HepG2 (cell line): ENCODE results near the gene EHD1. TPM values are rescaled to one million over a fixed set of nuclear protein-coding genes. Genes with fewer than 3 reads are reported as not detected.
A peak's percentile ranks its signal among the peaks of the same experiment; 100 is the strongest.

ENCODE experiments used
- ARNT2 ChIP-seq: sonication (generic); formaldehyde crosslinking; IDR thresholded peaks from 2 replicates; pipeline ENCODE4 v1.8.0; 2022; ENCODE audit warnings: mild to moderate bottlenecking, low read depth, missing genetic modification reagents, moderate library complexity
- CBX5 ChIP-seq: sonication (generic); formaldehyde crosslinking; IDR thresholded peaks from 2 replicates; pipeline ENCODE4 v1.4.0; 2020; ENCODE audit warnings: missing genetic modification reagents, borderline replicate concordance
- CREM ChIP-seq, 2 experiments: sonication (generic) in 1 of 2; formaldehyde crosslinking in 1 of 2; IDR thresholded peaks; 2 replicates each; pipeline versions ENCODE4 v1.4.0 to v1.6.1; 2016 to 2020; ENCODE audit warnings: antibody characterized with exemption in 1 of 2, mild to moderate bottlenecking in 1 of 2, missing genetic modification reagents in 1 of 2
- NR2F6 ChIP-seq, 2 experiments: IDR thresholded peaks; 2 replicates each; pipeline ENCODE4 v1.6.1; 2016; ENCODE audit warnings: antibody characterized with exemption in 1 of 2, mild to moderate bottlenecking in 1 of 2
- SATB2 ChIP-seq: sonication (generic); formaldehyde crosslinking; IDR thresholded peaks from 2 replicates; pipeline ENCODE4 v1.5.0; 2020; ENCODE audit warnings: missing genetic modification reagents
- SIX1 ChIP-seq: sonication (generic); formaldehyde crosslinking; IDR thresholded peaks from 2 replicates; pipeline ENCODE4 v1.4.0; 2020; ENCODE audit warnings: missing genetic modification reagents, borderline replicate concordance
- SNAI1 ChIP-seq: sonication (generic); formaldehyde crosslinking; IDR thresholded peaks from 2 replicates; pipeline ENCODE4 v1.5.0; 2020; ENCODE audit warnings: mild to moderate bottlenecking, missing genetic modification reagents, borderline replicate concordance
- TEAD3 ChIP-seq: optimal IDR thresholded peaks from 2 replicates; pipeline ENCODE3; 2016; ENCODE audit warnings: borderline replicate concordance
- TOPORS ChIP-seq: sonication (generic); formaldehyde crosslinking; IDR thresholded peaks from 2 replicates; pipeline ENCODE4 v1.8.0; 2023; ENCODE audit warnings: mild to moderate bottlenecking, missing genetic modification reagents
- YEATS2 ChIP-seq: sonication (generic); formaldehyde crosslinking; IDR thresholded peaks from 2 replicates; pipeline ENCODE4 v1.4.0; 2020; ENCODE audit warnings: missing genetic modification reagents, borderline replicate concordance
- ZFP90 ChIP-seq: sonication (generic); formaldehyde crosslinking; IDR thresholded peaks from 2 replicates; pipeline ENCODE4 v1.8.0; 2022; ENCODE audit warnings: missing genetic modification reagents, mild to moderate bottlenecking, inconsistent platforms, borderline replicate concordance
- ZNF331 ChIP-seq: sonication (generic); formaldehyde crosslinking; IDR thresholded peaks from 2 replicates; pipeline ENCODE4 v1.4.0; 2020; ENCODE audit warnings: missing genetic modification reagents
- ZNF589 ChIP-seq: sonication (generic); formaldehyde crosslinking; conservative IDR thresholded peaks from 2 replicates; pipeline ENCODE4 v1.8.0; 2022; ENCODE audit warnings: mild to moderate bottlenecking, moderate library complexity, missing genetic modification reagents
- ZNF773 ChIP-seq: sonication (generic); formaldehyde crosslinking; IDR thresholded peaks from 2 replicates; pipeline ENCODE4 v1.4.0; 2020; ENCODE audit warnings: missing genetic modification reagents, borderline replicate concordance
- ZNF891 ChIP-seq: sonication (generic); formaldehyde crosslinking; IDR thresholded peaks from 2 replicates; pipeline ENCODE4 v1.5.0; 2020; ENCODE audit warnings: mild to moderate bottlenecking, missing genetic modification reagents
- ZSCAN21 ChIP-seq: sonication (generic); formaldehyde crosslinking; IDR thresholded peaks from 2 replicates; pipeline ENCODE4 v1.8.0; 2022; ENCODE audit warnings: mild to moderate bottlenecking, missing genetic modification reagents, moderate library complexity, borderline replicate concordance
- polyA plus RNA-seq, 8 experiments: library from polyadenylated mRNA; depleted of rRNA in 3 of 8; stranded (reverse) in 7 of 8; unstranded in 1 of 8; fragments of >200 nt; fragmentation: Illumina TruSeq in 4 of 8; extraction: Trizol in 4 of 8; gene quantifications; 2 replicates each; pipeline versions ENCODE4 v1.2.1 to v1.2.3, GENCODE V29; 2011 to 2016; ENCODE audit warnings: low read depth in 4 of 8, missing spikeins in 1 of 8, mixed read lengths in 1 of 8; ENCODE audit not compliant: insufficient read depth in 1 of 8
- total RNA-seq, 5 experiments: library from RNA; depleted of rRNA; stranded (reverse); fragments of >200 nt; fragmentation: Illumina TruSeq; extraction: Trizol; gene quantifications; 2 replicates each; pipeline ENCODE4 v1.2.3, GENCODE V29; 2016; ENCODE audit warnings: low read depth in 1 of 5
- TF ChIP-seq, protein P1 (sequence below): sonication (generic); formaldehyde crosslinking; IDR thresholded peaks from 2 replicates; pipeline ENCODE4 v1.8.1; 2023; ENCODE audit warnings: mild to moderate bottlenecking, missing genetic modification reagents
- TF ChIP-seq, protein P2 (sequence below): sonication (generic); formaldehyde crosslinking; IDR thresholded peaks from 2 replicates; pipeline ENCODE4 v1.4.0; 2020; ENCODE audit warnings: mild to moderate bottlenecking, low read depth, missing genetic modification reagents
- TF ChIP-seq, protein P3 (sequence below): sonication (generic); formaldehyde crosslinking; IDR thresholded peaks from 2 replicates; pipeline ENCODE4 v1.4.0; 2020; ENCODE audit warnings: missing genetic modification reagents
- TF ChIP-seq, protein P4 (sequence below): sonication (generic); formaldehyde crosslinking; IDR thresholded peaks from 2 replicates; pipeline ENCODE4 v1.4.0; 2020; ENCODE audit warnings: mild to moderate bottlenecking, missing genetic modification reagents
- TF ChIP-seq, protein P5 (sequence below): sonication (generic); formaldehyde crosslinking; IDR thresholded peaks from 2 replicates; pipeline ENCODE4 v1.4.0; 2020; ENCODE audit warnings: missing genetic modification reagents

EHD1 gene
- total and polyA plus RNA-seq, 2 of the 13 experiments (the other 11 are each of a cell fraction or from before 2014, with no cell fraction given) = 23.6 to 26.6 TPM

DNA sequence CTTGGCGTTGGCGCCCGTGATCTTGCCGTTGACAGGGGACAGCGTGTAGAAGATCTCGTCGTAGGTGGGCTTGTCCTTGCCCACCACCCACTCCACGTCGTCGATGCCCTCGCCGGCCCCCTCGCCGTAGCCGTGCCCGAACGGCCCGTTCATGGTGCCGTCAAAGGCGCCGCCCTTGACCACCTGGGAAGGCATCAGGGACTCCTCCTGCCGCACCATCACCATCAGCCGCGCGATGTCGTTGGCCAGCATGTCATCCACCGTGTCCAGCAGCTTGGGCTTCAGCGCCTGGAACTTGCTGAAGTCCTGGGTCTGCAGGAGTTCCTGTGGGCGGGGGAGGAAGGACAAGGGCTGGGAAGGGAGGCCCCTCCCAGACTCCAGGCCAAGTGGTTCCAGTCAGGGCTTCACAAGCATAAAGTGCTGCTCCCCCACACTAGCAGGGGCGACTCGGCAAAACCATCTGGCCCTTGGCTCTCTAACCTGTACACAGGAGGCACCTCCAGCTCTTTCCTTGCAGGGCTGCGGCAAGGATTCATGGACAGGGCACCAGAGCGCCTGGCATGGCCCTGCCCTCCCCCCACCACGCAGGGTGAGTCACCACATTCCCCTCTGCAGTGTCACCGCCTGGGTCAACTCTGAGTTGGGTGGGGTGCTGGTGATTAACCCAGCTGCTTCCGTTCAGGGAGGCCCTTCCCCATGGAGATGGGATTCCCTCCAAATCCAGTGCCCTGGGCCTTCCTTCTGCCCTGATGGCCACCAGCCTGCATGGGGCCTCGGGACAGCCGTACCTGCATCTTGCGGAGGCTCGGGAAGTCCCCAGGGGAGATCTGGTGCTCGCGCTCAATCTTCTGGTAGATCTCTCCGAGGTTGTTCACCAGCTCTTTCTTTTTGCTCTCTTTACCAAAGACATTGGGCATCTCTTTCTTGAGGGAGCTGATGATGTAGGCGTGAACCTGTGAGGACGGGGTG, 23.6 kb downstream of the EHD1 start (continued):
- no peak for TF ChIP-seq ZNF589
- no peak for TF ChIP-seq SATB2
- no peak for TF ChIP-seq CREM (IDR thresholded peaks at IDR 0.05)
- TF ChIP-seq CREM (CRISPR knock-in tag; IDR thresholded peaks at IDR 0.05) = no peak
- no peak for TF ChIP-seq ZNF331 (CRISPR knock-in tag)
- TF ChIP-seq, protein P1, sequence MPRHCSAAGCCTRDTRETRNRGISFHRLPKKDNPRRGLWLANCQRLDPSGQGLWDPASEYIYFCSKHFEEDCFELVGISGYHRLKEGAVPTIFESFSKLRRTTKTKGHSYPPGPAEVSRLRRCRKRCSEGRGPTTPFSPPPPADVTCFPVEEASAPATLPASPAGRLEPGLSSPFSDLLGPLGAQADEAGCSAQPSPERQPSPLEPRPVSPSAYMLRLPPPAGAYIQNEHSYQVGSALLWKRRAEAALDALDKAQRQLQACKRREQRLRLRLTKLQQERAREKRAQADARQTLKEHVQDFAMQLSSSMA (CRISPR knock-in tag) = no peak
- no peak for TF ChIP-seq ZFP90 (CRISPR knock-in tag)
- TF ChIP-seq, protein P2, sequence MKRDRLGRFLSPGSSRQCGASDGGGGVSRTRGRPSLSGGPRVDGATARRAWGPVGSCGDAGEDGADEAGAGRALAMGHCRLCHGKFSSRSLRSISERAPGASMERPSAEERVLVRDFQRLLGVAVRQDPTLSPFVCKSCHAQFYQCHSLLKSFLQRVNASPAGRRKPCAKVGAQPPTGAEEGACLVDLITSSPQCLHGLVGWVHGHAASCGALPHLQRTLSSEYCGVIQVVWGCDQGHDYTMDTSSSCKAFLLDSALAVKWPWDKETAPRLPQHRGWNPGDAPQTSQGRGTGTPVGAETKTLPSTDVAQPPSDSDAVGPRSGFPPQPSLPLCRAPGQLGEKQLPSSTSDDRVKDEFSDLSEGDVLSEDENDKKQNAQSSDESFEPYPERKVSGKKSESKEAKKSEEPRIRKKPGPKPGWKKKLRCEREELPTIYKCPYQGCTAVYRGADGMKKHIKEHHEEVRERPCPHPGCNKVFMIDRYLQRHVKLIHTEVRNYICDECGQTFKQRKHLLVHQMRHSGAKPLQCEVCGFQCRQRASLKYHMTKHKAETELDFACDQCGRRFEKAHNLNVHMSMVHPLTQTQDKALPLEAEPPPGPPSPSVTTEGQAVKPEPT (CRISPR knock-in tag) = no peak
- TF ChIP-seq, protein P3, sequence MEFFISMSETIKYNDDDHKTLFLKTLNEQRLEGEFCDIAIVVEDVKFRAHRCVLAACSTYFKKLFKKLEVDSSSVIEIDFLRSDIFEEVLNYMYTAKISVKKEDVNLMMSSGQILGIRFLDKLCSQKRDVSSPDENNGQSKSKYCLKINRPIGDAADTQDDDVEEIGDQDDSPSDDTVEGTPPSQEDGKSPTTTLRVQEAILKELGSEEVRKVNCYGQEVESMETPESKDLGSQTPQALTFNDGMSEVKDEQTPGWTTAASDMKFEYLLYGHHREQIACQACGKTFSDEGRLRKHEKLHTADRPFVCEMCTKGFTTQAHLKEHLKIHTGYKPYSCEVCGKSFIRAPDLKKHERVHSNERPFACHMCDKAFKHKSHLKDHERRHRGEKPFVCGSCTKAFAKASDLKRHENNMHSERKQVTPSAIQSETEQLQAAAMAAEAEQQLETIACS (CRISPR knock-in tag) = no peak
- peak; percentile 98 for TF ChIP-seq TEAD3 (CRISPR knock-in tag)
- no peak for TF ChIP-seq ARNT2
- TF ChIP-seq, protein P4, sequence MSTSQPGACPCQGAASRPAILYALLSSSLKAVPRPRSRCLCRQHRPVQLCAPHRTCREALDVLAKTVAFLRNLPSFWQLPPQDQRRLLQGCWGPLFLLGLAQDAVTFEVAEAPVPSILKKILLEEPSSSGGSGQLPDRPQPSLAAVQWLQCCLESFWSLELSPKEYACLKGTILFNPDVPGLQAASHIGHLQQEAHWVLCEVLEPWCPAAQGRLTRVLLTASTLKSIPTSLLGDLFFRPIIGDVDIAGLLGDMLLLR (CRISPR knock-in tag) = no peak
- TF ChIP-seq YEATS2 (CRISPR knock-in tag) = peak; percentile 54; the same call in 1 of the 2 replicates
- TF ChIP-seq TOPORS = no peak
- peak; percentile 43; the same call in 1 of the 2 replicates for TF ChIP-seq CBX5 (CRISPR knock-in tag)
- no peak; the same call in 1 of the 2 replicates for TF ChIP-seq ZSCAN21 (CRISPR knock-in tag)
- no peak for TF ChIP-seq SIX1 (CRISPR knock-in tag)
- TF ChIP-seq ZNF773 (CRISPR knock-in tag) = no peak
- no peak for TF ChIP-seq SNAI1
- no peak for TF ChIP-seq ZNF891
- TF ChIP-seq NR2F6 (IDR thresholded peaks at IDR 0.05) = 0 out of 2 replicates have a peak, but pooled peaks have one; percentile 19
- TF ChIP-seq NR2F6 (CRISPR knock-in tag; IDR thresholded peaks at IDR 0.05) = peak; percentile 74; the same call in 1 of the 2 replicates
- TF ChIP-seq, protein P5, sequence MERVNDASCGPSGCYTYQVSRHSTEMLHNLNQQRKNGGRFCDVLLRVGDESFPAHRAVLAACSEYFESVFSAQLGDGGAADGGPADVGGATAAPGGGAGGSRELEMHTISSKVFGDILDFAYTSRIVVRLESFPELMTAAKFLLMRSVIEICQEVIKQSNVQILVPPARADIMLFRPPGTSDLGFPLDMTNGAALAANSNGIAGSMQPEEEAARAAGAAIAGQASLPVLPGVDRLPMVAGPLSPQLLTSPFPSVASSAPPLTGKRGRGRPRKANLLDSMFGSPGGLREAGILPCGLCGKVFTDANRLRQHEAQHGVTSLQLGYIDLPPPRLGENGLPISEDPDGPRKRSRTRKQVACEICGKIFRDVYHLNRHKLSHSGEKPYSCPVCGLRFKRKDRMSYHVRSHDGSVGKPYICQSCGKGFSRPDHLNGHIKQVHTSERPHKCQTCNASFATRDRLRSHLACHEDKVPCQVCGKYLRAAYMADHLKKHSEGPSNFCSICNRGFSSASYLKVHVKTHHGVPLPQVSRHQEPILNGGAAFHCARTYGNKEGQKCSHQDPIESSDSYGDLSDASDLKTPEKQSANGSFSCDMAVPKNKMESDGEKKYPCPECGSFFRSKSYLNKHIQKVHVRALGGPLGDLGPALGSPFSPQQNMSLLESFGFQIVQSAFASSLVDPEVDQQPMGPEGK (CRISPR knock-in tag) = peak; percentile 83
